HG03045 (cell line): ENCODE data around the gene BCAS3.
"Not testable (repeated sequence)": the region's sequence is repeated elsewhere in the genome, so short reads cannot be mapped to it uniquely, and the experiment has no call there.

Source experiments
- ATAC-seq: cut with Tn5 transposase; IDR thresholded peaks from one replicate; pipeline ENCODE4 v1.9.1; 2021; ENCODE audit warnings: mild to moderate bottlenecking, moderate library complexity; ENCODE audit not compliant: unreplicated experiment

The BCAS3 gene

GRCh38 chr17:60863892-60864707 lies 186.4 kb downstream of the BCAS3 start:
- ATAC-seq, result no peak

GRCh38 chr17:60864708-60865005 lies 187.0 kb downstream of the BCAS3 start:
- no peak for ATAC-seq

DNA sequence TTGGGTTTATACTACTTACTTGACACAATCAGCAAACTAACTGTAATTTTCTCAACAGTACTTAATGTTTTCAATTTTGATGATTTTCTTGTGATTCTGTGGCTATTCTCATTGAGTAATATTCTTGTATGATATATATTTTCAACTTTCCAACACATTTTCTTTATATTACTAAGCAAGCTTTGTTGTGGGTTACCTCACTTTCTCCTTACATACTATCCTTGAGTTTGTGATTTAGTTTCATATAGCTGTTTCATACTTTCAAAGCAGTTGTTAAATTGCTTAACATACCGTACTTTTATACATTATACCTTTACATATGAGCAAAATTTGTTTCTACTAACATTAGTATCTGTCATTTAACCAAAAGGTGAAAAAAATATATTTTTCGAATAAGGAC lies 197.1 kb downstream of the BCAS3 start:
- no peak for ATAC-seq

GRCh38 chr17:60886731-60887613 lies 209.3 kb downstream of the BCAS3 start:
- ATAC-seq, result not testable (repeated sequence)

- ATAC-seq, result no peak
Observed at GRCh38 chr17:60887614-60888028, 210.0 kb downstream of the BCAS3 start.

- no peak for ATAC-seq
Observed at GRCh38 chr17:60888812-60889709, 211.4 kb downstream of the BCAS3 start.

- no peak for ATAC-seq
Observed at GRCh38 chr17:60891149-60891548, 213.5 kb downstream of the BCAS3 start.

DNA sequence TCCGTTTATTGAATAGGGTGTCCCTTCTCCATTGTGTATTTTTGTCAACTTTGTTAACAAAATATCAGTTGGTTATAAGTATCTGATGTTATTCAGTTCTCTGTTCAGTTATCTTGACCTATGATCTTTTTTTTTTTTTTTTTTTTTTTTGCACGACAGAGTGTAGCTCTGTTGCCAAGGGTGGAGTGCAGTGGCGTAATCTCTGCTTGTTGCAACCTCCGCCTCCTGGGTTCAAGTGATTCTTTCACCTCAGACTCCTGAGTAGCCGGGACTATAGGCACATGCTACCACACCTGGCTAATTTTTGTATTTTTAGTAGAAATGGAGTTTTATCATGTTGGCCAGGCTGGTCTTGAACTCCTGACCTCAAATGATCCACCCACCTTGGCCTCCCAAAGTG lies 215.8 kb downstream of the BCAS3 start:
- ATAC-seq, result no peak

GRCh38 chr17:60896996-60897395 lies 219.3 kb downstream of the BCAS3 start:
- no peak for ATAC-seq

- ATAC-seq, result no peak
Observed at GRCh38 chr17:60899115-60899514, 221.5 kb downstream of the BCAS3 start.

DNA sequence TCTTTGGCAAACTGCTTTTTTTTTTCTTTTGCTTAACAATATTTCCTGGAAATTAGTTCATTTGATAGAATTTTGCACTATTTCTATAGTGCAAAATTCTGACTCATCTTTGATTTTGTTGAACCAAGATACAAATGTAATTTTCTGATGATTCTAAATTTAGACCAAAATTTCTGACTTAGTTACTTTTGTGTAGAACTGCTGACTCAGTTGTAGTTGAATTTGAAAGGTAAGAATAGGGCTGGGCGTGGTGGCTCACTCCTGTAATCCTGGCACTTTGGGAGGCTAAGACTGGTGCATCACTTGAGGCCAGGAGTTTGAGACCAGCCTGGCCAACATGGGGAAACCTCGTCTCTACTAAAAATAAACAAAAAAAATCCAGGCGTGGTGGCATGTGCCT lies 223.0 kb downstream of the BCAS3 start:
- ATAC-seq, result no peak

DNA sequence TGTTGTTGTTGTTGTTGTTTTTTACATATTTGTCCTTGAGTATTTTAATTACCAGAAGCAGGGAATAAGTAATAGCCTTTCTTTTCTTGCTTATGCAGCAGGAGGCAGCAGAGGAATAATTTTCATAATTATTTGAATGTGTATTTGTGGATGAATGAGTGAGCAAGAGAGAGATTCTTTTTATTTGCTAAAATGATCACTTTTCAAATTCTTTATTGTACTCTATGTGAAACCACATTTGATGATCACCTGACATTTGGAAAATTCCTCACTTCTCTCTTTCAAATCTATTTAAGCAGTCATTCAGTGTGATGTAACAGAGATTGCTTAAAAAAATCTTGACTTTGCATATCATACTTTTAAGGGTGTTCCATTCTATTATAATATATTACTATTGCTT lies 223.6 kb downstream of the BCAS3 start:
- ATAC-seq, result no peak

DNA sequence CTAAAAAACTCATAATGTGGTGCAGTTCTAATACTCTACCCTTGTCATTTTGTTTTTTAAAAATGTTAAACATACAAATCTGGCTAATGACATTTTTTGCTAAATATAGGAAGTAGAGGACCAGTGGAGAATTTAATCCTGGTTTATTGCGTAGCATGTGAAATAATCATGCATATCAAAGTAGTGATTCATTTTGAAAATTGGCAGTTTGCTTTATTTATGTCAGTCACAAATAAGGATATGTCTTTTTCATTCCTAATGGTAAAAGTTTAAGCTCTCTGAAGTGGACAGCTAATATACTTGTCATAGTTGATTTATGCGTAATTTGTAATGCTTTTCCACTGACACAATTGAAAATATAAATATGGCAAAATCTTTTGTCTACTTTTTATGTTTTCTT lies 224.2 kb downstream of the BCAS3 start:
- no peak for ATAC-seq

DNA sequence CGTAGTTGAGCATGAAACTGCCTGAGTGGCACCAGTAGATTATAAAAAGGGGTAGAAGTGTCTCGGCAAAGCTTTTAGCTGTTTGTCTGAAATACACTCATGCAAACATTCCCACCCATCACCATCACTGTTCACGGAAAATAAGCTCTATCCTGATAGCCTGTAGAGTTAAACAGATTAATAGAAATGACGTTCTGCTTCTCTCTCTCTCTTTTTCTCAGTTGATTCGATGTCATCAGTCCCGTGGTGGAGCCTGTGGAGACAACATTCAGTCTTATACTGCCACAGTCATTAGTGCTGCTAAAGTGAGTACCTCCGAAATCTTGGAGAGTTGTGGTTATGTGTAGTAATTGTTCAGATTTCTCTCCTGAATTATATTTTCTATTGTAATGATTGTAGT lies 224.7 kb downstream of the BCAS3 start:
- ATAC-seq, result no peak

- no peak for ATAC-seq
Observed at GRCh38 chr17:60904582-60904981, 226.9 kb downstream of the BCAS3 start.

GRCh38 chr17:60905709-60906108 lies 228.1 kb downstream of the BCAS3 start:
- ATAC-seq, result no peak

- no peak for ATAC-seq
Observed at GRCh38 chr17:60908324-60908723, 230.7 kb downstream of the BCAS3 start.

DNA sequence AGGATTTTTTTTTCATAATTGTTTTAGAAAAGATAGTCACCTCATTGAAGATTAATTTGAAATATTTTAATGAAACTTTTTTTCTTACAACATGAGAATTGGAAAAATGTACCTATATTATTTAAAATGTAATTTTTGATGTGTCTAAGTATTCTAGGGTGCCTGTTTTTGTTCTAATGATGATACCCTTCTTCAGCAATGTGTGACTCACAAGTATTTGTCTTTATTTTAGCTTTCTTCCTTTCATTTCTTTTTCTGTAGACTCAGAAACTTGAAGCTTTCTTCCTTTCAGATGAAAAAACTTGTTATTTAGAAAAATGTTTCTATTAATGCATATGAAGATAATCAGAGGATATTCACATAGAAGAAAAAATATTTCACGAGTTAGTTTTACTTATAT lies 231.8 kb downstream of the BCAS3 start:
- ATAC-seq, result no peak

- ATAC-seq, result no peak
Observed at GRCh38 chr17:60910415-60910814, 232.8 kb downstream of the BCAS3 start.

GRCh38 chr17:60914078-60914477 lies 236.4 kb downstream of the BCAS3 start:
- ATAC-seq, result no peak

- no peak for ATAC-seq
Observed at GRCh38 chr17:60916043-60916442, 238.4 kb downstream of the BCAS3 start.
